OCI-LY1 (cell line): Measurements from ENCODE around the gene SPATA12.
A peak's percentile ranks its signal among the peaks of the same experiment; 100 is the strongest.

Experiments
- H2AFZ ChIP-seq: fragments of 200-600 bp; sonication (generic), shearing (Covaris generic); 2 replicates; pipeline ENCODE4 v1.6.0; 2014; ENCODE audit warnings: antibody characterized with exemption, mild to moderate bottlenecking, low read length
- H3F3A ChIP-seq: fragments of 200-600 bp; sonication (generic), shearing (Covaris generic); 2 replicates; pipeline ENCODE4 v1.6.0; 2014; ENCODE audit warnings: mild to moderate bottlenecking, antibody characterized with exemption, low read length, moderate library complexity; ENCODE audit not compliant: insufficient read depth
- H3K27ac ChIP-seq: fragments of 200-600 bp; sonication (generic); 2 replicates; pipeline ENCODE4 v1.5.1; 2014; ENCODE audit warnings: low read length, mixed run types, mild to moderate bottlenecking, low read depth; ENCODE audit not compliant: poor library complexity, severe bottlenecking
- H3K27me3 ChIP-seq: fragments of 200-600 bp; sonication (generic); 2 replicates; pipeline ENCODE4 v1.6.0; 2014; ENCODE audit warnings: antibody characterized with exemption, mild to moderate bottlenecking, low read length, moderate library complexity; ENCODE audit not compliant: insufficient read depth
- H3K36me3 ChIP-seq: fragments of 200-600 bp; sonication (generic); 2 replicates; pipeline ENCODE4 v1.6.1; 2014; ENCODE audit warnings: mild to moderate bottlenecking, antibody characterized with exemption, low read length, moderate library complexity, mixed read lengths; ENCODE audit not compliant: insufficient read depth
- H3K4me1 ChIP-seq: fragments of 200-600 bp; sonication (generic); 2 replicates; pipeline ENCODE4 v1.5.1; 2014; ENCODE audit warnings: mild to moderate bottlenecking, low read length, moderate library complexity; ENCODE audit not compliant: insufficient read depth, severe bottlenecking
- H3K4me2 ChIP-seq: fragments of 200-600 bp; sonication (generic), shearing (Covaris generic); 2 replicates; pipeline ENCODE4 v1.6.1; 2014; ENCODE audit warnings: low read length
- H3K4me3 ChIP-seq: fragments of 200-600 bp; sonication (generic); 2 replicates; pipeline ENCODE4 v1.5.1; 2014; ENCODE audit warnings: low read length, low read depth, mild to moderate bottlenecking, mixed read lengths; ENCODE audit not compliant: poor library complexity, severe bottlenecking
- H3K79me2 ChIP-seq: fragments of 200-600 bp; shearing (Covaris generic); 2 replicates; pipeline ENCODE4 v1.6.1; 2016; ENCODE audit warnings: mixed run types, low read length, mixed read lengths; ENCODE audit not compliant: insufficient read depth
- H3K9ac ChIP-seq: fragments of 200-600 bp; sonication (generic), shearing (Covaris generic); 2 replicates; pipeline ENCODE4 v1.6.1; 2014; ENCODE audit warnings: mild to moderate bottlenecking, low read length, mixed read lengths
- H3K9me2 ChIP-seq: fragments of 200-600 bp; sonication (generic), shearing (Covaris generic); 2 replicates; pipeline ENCODE4 v1.6.1; 2014; ENCODE audit warnings: low read depth, mild to moderate bottlenecking, low read length, mixed read lengths
- H3K9me3 ChIP-seq: fragments of 200-600 bp; shearing (Covaris generic); 2 replicates; pipeline ENCODE4 v1.6.1; 2014; ENCODE audit warnings: low read length, mixed read lengths
- H4K20me1 ChIP-seq: fragments of 200-600 bp; sonication (generic), shearing (Covaris generic); 2 replicates; pipeline ENCODE4 v1.6.0; 2016; ENCODE audit warnings: mild to moderate bottlenecking, low read length; ENCODE audit not compliant: insufficient read depth
- CTCF ChIP-seq: fragments of 200-600 bp; sonication (generic), shearing (Covaris generic); IDR thresholded peaks from 2 replicates; pipeline ENCODE4 v1.5.1; 2017; ENCODE audit warnings: mild to moderate bottlenecking, antibody characterized with exemption, low read length, moderate library complexity, mixed read lengths
- EZH2 ChIP-seq: fragments of 200-600 bp; sonication (generic), shearing (Covaris generic); IDR thresholded peaks from 2 replicates; pipeline ENCODE4 v1.8.0; 2017; ENCODE audit warnings: borderline replicate concordance, mixed run types, mild to moderate bottlenecking, antibody characterized with exemption, low read length, moderate library complexity, mixed read lengths

The SPATA12 gene

GRCh38 chr3:57026944-57027343, 33.5 kb upstream of the SPATA12 start:
- Histone ChIP-seq H3K4me1 (peaks cover 42% of the 10 kb centered on the region), H3K36me3 (no peaks in the 10 kb centered on the region; the same call in 1 of the 2 replicates), H3F3A (no peaks in the 10 kb centered on the region), H3K79me2 (no peaks in the 10 kb centered on the region), H3K27ac (no peak overlapping the region), H3K4me3 (no peak overlapping the region), H3K9me3 (no peaks in the 10 kb centered on the region), H3K9ac (no peak overlapping the region), H3K27me3 (no peaks in the 10 kb centered on the region), H3K9me2 (no peaks in the 10 kb centered on the region), H4K20me1 (no peaks in the 10 kb centered on the region), H3K4me2 (no peak overlapping the region), H2AFZ (no peak overlapping the region)
- no peak for TF ChIP-seq EZH2
- no peak for TF ChIP-seq CTCF

- Histone ChIP-seq H3K4me2 (no peak overlapping the region), H3K27ac (peak overlapping the region; percentile 79), H3K9ac (peak overlapping the region; percentile 2; the same call in 1 of the 2 replicates), H3K36me3 (no peaks in the 10 kb centered on the region; the same call in 1 of the 2 replicates), H3K9me3 (no peaks in the 10 kb centered on the region), H3K4me3 (no peak overlapping the region), H3K27me3 (no peaks in the 10 kb centered on the region), H3K79me2 (no peaks in the 10 kb centered on the region), H3K9me2 (no peaks in the 10 kb centered on the region), H3F3A (no peaks in the 10 kb centered on the region), H4K20me1 (no peaks in the 10 kb centered on the region), H2AFZ (no peak overlapping the region), H3K4me1 (peaks cover 46% of the 10 kb centered on the region)
- TF ChIP-seq CTCF (no peak), EZH2 (no peak)
Measured at GRCh38 chr3:57029383-57029782, 31.1 kb upstream of the SPATA12 start.

GRCh38 chr3:57029924-57030323, 30.5 kb upstream of the SPATA12 start:
- TF ChIP-seq CTCF (no peak), EZH2 (no peak)
- H4K20me1 ChIP-seq: no peaks in the 10 kb centered on the region
- no peaks in the 10 kb centered on the region for H3F3A ChIP-seq
- no peaks in the 10 kb centered on the region; the same call in 1 of the 2 replicates for H3K36me3 ChIP-seq
- peak overlapping the region; percentile 2; the same call in 1 of the 2 replicates for H3K9ac ChIP-seq
- H3K27me3 ChIP-seq: no peaks in the 10 kb centered on the region
- peaks cover 46% of the 10 kb centered on the region for H3K4me1 ChIP-seq
- H3K79me2 ChIP-seq: no peaks in the 10 kb centered on the region
- H3K9me2 ChIP-seq: no peaks in the 10 kb centered on the region
- H2AFZ ChIP-seq: no peak overlapping the region
- peak overlapping the region; percentile 34; the same call in 1 of the 2 replicates for H3K4me2 ChIP-seq
- no peak overlapping the region for H3K4me3 ChIP-seq
- no peaks in the 10 kb centered on the region for H3K9me3 ChIP-seq
- H3K27ac ChIP-seq: peak overlapping the region; percentile 79
